Naive B cell (primary cell): Measurements from ENCODE around the gene IRAK1. TPM values are rescaled to one million over a fixed set of nuclear protein-coding genes. Genes with fewer than 3 reads are reported as not detected.
A peak's percentile ranks its signal among the peaks of the same experiment; 100 is the strongest.

Experiments
- ATAC-seq, 2 donors: fragments of 150-1000 bp; cut with Tn5 transposase; 2 replicates each; pipeline ENCODE4 v1.10.0; 2021; ENCODE audit warnings: low read depth in 2 of 2, mild to moderate bottlenecking in 2 of 2, moderate library complexity in 2 of 2
- DNase-seq: peaks from one replicate; pipeline ENCODE4 v3.0.0; 2022
- H3K27ac Mint-ChIP-seq, 6 donors: one replicate each; pipeline ENCODE4 v1.8.0; 2020 to 2022; ENCODE audit warnings: mild to moderate bottlenecking in 6 of 6, mixed read lengths in 6 of 6, moderate library complexity in 5 of 6, inconsistent platforms in 2 of 6
- H3K27me3 Mint-ChIP-seq, 3 donors: one replicate each; pipeline ENCODE4 v1.8.0; 2021 to 2022; ENCODE audit warnings: mixed read lengths in 3 of 3, mild to moderate bottlenecking in 1 of 3
- H3K36me3 Mint-ChIP-seq, 2 donors: one replicate each; pipeline ENCODE4 v1.8.0; 2020 to 2022; ENCODE audit warnings: mixed read lengths in 2 of 2, inconsistent platforms in 1 of 2, mild to moderate bottlenecking in 1 of 2
- H3K4me1 Mint-ChIP-seq, 3 donors: one replicate each; pipeline ENCODE4 v1.8.0; 2020 to 2022; ENCODE audit warnings: mixed read lengths in 3 of 3, inconsistent platforms in 1 of 3, mild to moderate bottlenecking in 1 of 3, moderate library complexity in 1 of 3
- H3K4me3 Mint-ChIP-seq, 8 donors: one replicate each; pipeline ENCODE4 v1.8.0; 2020 to 2022; ENCODE audit warnings: mild to moderate bottlenecking in 8 of 8, mixed read lengths in 8 of 8, moderate library complexity in 8 of 8, inconsistent platforms in 2 of 8
- H3K9me3 Mint-ChIP-seq, 7 donors: one replicate each; pipeline ENCODE4 v1.8.0; 2020 to 2022; ENCODE audit warnings: mixed read lengths in 7 of 7, mild to moderate bottlenecking in 5 of 7, inconsistent platforms in 2 of 7, moderate library complexity in 1 of 7
- polyA plus RNA-seq, 6 donors: library from polyadenylated mRNA; unstranded; fragments of 300-500 nt; fragmentation: Illumina TruSeq; gene quantifications; one replicate each; pipeline ENCODE4 v1.2.3, GENCODE V29; 2021; ENCODE audit warnings: low read depth in 6 of 6

IRAK1 gene
- polyA plus RNA-seq, 6 donors from 2014 or later = 57.9 to 123 (median 73.9) TPM

DNA sequence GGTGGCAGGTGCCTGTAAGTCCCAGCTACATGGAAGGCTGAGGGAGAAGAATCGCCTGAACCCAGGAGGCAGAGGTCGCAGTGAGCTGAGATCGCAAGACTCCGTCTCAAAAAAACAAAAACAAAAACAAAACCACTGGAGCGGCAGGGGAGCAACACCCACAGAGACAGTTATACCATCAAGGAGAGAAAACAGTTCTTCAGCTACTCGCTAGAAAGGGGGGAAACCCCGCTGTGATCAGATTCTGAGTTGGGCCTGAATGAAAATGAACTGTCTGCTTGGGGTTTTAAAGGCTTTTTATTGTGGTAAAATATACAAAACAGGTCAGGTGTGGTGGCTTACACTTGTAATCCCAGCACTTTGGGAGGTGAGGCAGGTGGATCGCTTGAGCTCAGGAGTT lies 16.8 kb upstream of the IRAK1 start:
- no peaks in the 10 kb centered on the region for H3K36me3 Mint-ChIP-seq
- H3K27me3 Mint-ChIP-seq = no peaks in the 10 kb centered on the region
- DNase-seq = no peak
- peak in 1 of 2 donors; percentile 28 for ATAC-seq
- H3K27ac Mint-ChIP-seq = peak overlapping the region in 4 of 6 donors; percentile 6 to 85 (median 48)
- H3K9me3 Mint-ChIP-seq = peaks cover 0 to 2% (median 0%) of the 10 kb centered on the region in 7 donors
- peaks cover 16 to 25% (median 22%) of the 10 kb centered on the region in 3 donors for H3K4me1 Mint-ChIP-seq
- no peak overlapping the region for H3K4me3 Mint-ChIP-seq

- Mint-ChIP-seq H3K9me3 (peaks cover 0 to 2% (median 0%) of the 10 kb centered on the region in 7 donors), H3K27ac (peak overlapping the region in 3 of 6 donors; percentile 47 to 72 (median 58)), H3K36me3 (no peaks in the 10 kb centered on the region), H3K4me1 (peaks cover 5 to 11% (median 8%) of the 10 kb centered on the region in 3 donors), H3K27me3 (no peaks in the 10 kb centered on the region), H3K4me3 (no peak overlapping the region)
- ATAC-seq (no peak), DNase-seq (no peak)
Observed at GRCh38 chrX:154033848-154034247, 14.1 kb upstream of the IRAK1 start.

- H3K36me3 Mint-ChIP-seq = no peaks in the 10 kb centered on the region
- peak overlapping the region in 1 of 6 donors; percentile 28 for H3K27ac Mint-ChIP-seq
- H3K4me3 Mint-ChIP-seq = no peak overlapping the region
- peaks cover 5 to 8% (median 7%) of the 10 kb centered on the region in 3 donors for H3K4me1 Mint-ChIP-seq
- DNase-seq = no peak
- no peak for ATAC-seq
- no peaks in the 10 kb centered on the region for H3K27me3 Mint-ChIP-seq
- peaks cover 0 to 2% (median 0%) of the 10 kb centered on the region in 7 donors for H3K9me3 Mint-ChIP-seq
Observed at GRCh38 chrX:154032653-154033052, 13.0 kb upstream of the IRAK1 start.

GRCh38 chrX:154032160-154032559 lies 12.5 kb upstream of the IRAK1 start:
- H3K4me3 Mint-ChIP-seq = no peak overlapping the region
- DNase-seq (no peak), ATAC-seq (no peak)
- H3K4me1 Mint-ChIP-seq = peaks cover 5 to 8% (median 7%) of the 10 kb centered on the region in 3 donors
- peaks cover 0 to 2% (median 0%) of the 10 kb centered on the region in 7 donors for H3K9me3 Mint-ChIP-seq
- H3K36me3 Mint-ChIP-seq = no peaks in the 10 kb centered on the region
- no peaks in the 10 kb centered on the region for H3K27me3 Mint-ChIP-seq
- H3K27ac Mint-ChIP-seq = peak overlapping the region in 1 of 6 donors; percentile 31

GRCh38 chrX:154030715-154031305 lies 11.1 kb upstream of the IRAK1 start:
- Mint-ChIP-seq H3K4me1 (peaks cover under 1 to 5% (median 3%) of the 10 kb centered on the region in 3 donors), H3K27ac (no peak overlapping the region), H3K36me3 (no peaks in the 10 kb centered on the region), H3K9me3 (no peaks in the 10 kb centered on the region), H3K4me3 (peak overlapping the region in 1 of 8 donors; percentile 19), H3K27me3 (no peaks in the 10 kb centered on the region)
- ATAC-seq = no peak
- no peak for DNase-seq

- no peaks in the 10 kb centered on the region for H3K36me3 Mint-ChIP-seq
- no peak overlapping the region for H3K4me3 Mint-ChIP-seq
- no peak overlapping the region for H3K27ac Mint-ChIP-seq
- H3K4me1 Mint-ChIP-seq = peaks cover 0 to 5% (median 3%) of the 10 kb centered on the region in 3 donors
- no peaks in the 10 kb centered on the region for H3K9me3 Mint-ChIP-seq
- DNase-seq (no peak), ATAC-seq (no peak)
- H3K27me3 Mint-ChIP-seq = no peaks in the 10 kb centered on the region
Observed at GRCh38 chrX:154030266-154030665, 10.6 kb upstream of the IRAK1 start.

DNA sequence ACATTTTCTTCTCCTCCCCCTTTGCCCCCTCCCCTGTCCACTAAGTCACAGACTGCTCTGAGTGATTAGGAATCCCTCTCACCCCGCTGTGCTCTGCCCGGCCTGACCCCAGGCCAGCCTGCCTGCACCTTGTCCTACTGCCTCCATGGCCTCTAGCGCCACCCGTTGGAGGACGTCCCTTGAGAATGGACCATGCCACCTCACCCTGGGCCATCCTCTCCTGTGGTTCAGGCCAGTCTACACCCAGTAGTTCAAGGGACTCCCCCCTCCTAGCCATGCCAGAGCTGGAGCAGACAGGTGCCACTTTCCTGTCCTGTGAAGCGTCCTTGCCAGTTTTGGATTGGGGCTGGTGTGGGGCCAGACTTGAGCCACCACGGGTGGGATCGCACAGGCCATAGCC lies 9.7 kb upstream of the IRAK1 start:
- Mint-ChIP-seq H3K27me3 (no peaks in the 10 kb centered on the region), H3K27ac (no peak overlapping the region), H3K4me1 (peaks cover 0 to 5% (median 0%) of the 10 kb centered on the region in 3 donors), H3K4me3 (no peak overlapping the region), H3K9me3 (no peaks in the 10 kb centered on the region), H3K36me3 (no peaks in the 10 kb centered on the region)
- ATAC-seq (no peak), DNase-seq (no peak)

GRCh38 chrX:154028502-154029184 lies 8.9 kb upstream of the IRAK1 start:
- H3K4me3 Mint-ChIP-seq = no peak overlapping the region
- no peak for ATAC-seq
- H3K4me1 Mint-ChIP-seq = peaks cover 0 to 2% (median 0%) of the 10 kb centered on the region in 3 donors
- no peaks in the 10 kb centered on the region for H3K27me3 Mint-ChIP-seq
- no peaks in the 10 kb centered on the region for H3K36me3 Mint-ChIP-seq
- H3K27ac Mint-ChIP-seq = peak overlapping the region in 2 of 6 donors; percentile 13 to 53
- no peaks in the 10 kb centered on the region for H3K9me3 Mint-ChIP-seq
- no peak for DNase-seq

- Mint-ChIP-seq H3K27ac (peak overlapping the region in 1 of 6 donors; percentile 53), H3K36me3 (no peaks in the 10 kb centered on the region), H3K4me1 (no peaks in the 10 kb centered on the region), H3K27me3 (no peaks in the 10 kb centered on the region), H3K9me3 (no peaks in the 10 kb centered on the region), H3K4me3 (no peak overlapping the region)
- no peak for DNase-seq
- ATAC-seq = no peak
Observed at GRCh38 chrX:154027986-154028385, 8.3 kb upstream of the IRAK1 start.

DNA sequence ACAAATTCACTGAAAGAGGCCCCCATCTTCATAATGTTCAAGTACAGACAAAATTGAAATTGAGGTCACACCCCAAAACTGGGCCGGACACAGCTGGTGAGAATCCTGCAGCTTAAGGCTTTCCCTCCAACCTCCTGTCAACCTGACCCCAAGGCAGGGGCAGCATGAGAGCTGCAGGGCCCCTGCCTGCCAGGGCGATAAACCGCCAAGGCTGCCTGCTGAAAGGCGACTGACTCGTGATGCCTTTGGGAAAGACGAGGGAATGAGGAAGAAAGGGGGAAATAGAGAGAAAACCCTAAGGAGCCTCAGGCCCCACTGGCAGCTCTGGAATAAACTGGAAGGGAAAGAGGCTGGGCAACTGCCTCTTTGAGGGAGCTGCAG lies 7.3 kb upstream of the IRAK1 start:
- H3K27me3 Mint-ChIP-seq = no peaks in the 10 kb centered on the region
- no peaks in the 10 kb centered on the region for H3K36me3 Mint-ChIP-seq
- ATAC-seq (no peak), DNase-seq (no peak)
- no peak overlapping the region for H3K4me3 Mint-ChIP-seq
- H3K4me1 Mint-ChIP-seq = no peaks in the 10 kb centered on the region
- no peak overlapping the region for H3K27ac Mint-ChIP-seq
- H3K9me3 Mint-ChIP-seq = no peaks in the 10 kb centered on the region

- H3K9me3 Mint-ChIP-seq = no peaks in the 10 kb centered on the region
- no peak overlapping the region for H3K4me3 Mint-ChIP-seq
- DNase-seq (no peak), ATAC-seq (no peak)
- no peaks in the 10 kb centered on the region for H3K36me3 Mint-ChIP-seq
- no peaks in the 10 kb centered on the region for H3K27me3 Mint-ChIP-seq
- H3K4me1 Mint-ChIP-seq = no peaks in the 10 kb centered on the region
- H3K27ac Mint-ChIP-seq = no peak overlapping the region
Observed at GRCh38 chrX:154026136-154027021, 6.7 kb upstream of the IRAK1 start.

- Mint-ChIP-seq H3K27ac (peak overlapping the region in 1 of 6 donors; percentile 72), H3K27me3 (no peaks in the 10 kb centered on the region), H3K36me3 (no peaks in the 10 kb centered on the region)
Observed at GRCh38 chrX:154025230-154025629, 5.5 kb upstream of the IRAK1 start.

DNA sequence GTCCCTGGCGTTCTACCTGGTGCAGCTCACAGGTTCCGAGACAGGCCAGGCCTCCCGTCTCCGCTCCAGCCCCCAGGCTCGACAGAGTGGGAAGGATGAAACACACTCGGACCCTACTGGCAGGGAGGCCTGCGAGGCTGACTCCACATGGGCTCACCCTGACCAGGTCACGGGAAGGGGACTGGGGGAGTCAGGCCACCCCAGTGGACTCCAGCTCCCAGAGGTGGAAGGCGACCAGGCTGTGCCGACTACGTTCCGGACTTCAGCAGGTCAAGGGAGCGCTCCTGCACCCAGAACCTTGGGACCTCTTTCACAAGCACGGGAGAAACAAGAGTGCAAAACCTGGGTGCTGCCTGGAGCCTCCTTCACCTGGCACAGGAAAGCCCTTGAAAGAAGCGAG lies 4.6 kb upstream of the IRAK1 start:
- no peaks in the 10 kb centered on the region for H3K9me3 Mint-ChIP-seq

More at GRCh38 chrX:154025230-154025629, 5.5 kb upstream of the IRAK1 start:
- DNase-seq = no peak
- H3K4me3 Mint-ChIP-seq = no peak overlapping the region
- no peak for ATAC-seq
- peaks cover 4 to 6% (median 4%) of the 10 kb centered on the region in 3 donors for H3K4me1 Mint-ChIP-seq
- H3K9me3 Mint-ChIP-seq = no peaks in the 10 kb centered on the region

More for the DNA sequence above, 4.6 kb upstream of the IRAK1 start:
- DNase-seq = no peak
- Mint-ChIP-seq H3K4me1 (peaks cover 5 to 6% (median 5%) of the 10 kb centered on the region in 3 donors), H3K27ac (no peak overlapping the region), H3K27me3 (no peaks in the 10 kb centered on the region), H3K36me3 (no peaks in the 10 kb centered on the region), H3K4me3 (no peak overlapping the region)
- no peak for ATAC-seq
